Kidney epithelial cell (primary cell): ENCODE data around the gene BANF1. TPM values are rescaled to one million over a fixed set of nuclear protein-coding genes. Genes with fewer than 3 reads are reported as not detected.

Experiments
- DNase-seq: peaks from one replicate; pipeline ENCODE4 v3.0.0-alpha.2; 2010; ENCODE audit warnings: low read depth
- H3K27me3 ChIP-seq: 2 replicates; pipeline ENCODE4 v1.6.0; 2011; ENCODE audit warnings: low read length; ENCODE audit not compliant: control insufficient read depth, insufficient read depth
- H3K36me3 ChIP-seq: 2 replicates; pipeline ENCODE4 v1.5.1; 2011; ENCODE audit warnings: low read length; ENCODE audit not compliant: control insufficient read depth, insufficient read depth
- H3K4me3 ChIP-seq: 2 replicates; pipeline ENCODE4 v1.5.1; 2011; ENCODE audit warnings: low read depth, mild to moderate bottlenecking, control low read depth, low read length
- total RNA-seq: library from RNA; depleted of rRNA; stranded (reverse); fragments of >200 nt; gene quantifications from 2 replicates; pipeline ENCODE4 v1.2.3, GENCODE V29; 2015
- TF ChIP-seq, protein P1 (sequence below): IDR thresholded peaks from 2 replicates; pipeline ENCODE4 v1.5.1; 2011; ENCODE audit warnings: mild to moderate bottlenecking, moderate library complexity, low read length, control low read depth, inconsistent platforms; ENCODE audit not compliant: insufficient read depth, poor library complexity, severe bottlenecking

The BANF1 gene
- total RNA-seq, 1 donor from 2014 or later = 73.8 TPM

GRCh38 chr11:66011239-66011784 lies 9.0 kb downstream of the BANF1 start:
- DNase-seq = peak; percentile 89
- TF ChIP-seq, protein P1, sequence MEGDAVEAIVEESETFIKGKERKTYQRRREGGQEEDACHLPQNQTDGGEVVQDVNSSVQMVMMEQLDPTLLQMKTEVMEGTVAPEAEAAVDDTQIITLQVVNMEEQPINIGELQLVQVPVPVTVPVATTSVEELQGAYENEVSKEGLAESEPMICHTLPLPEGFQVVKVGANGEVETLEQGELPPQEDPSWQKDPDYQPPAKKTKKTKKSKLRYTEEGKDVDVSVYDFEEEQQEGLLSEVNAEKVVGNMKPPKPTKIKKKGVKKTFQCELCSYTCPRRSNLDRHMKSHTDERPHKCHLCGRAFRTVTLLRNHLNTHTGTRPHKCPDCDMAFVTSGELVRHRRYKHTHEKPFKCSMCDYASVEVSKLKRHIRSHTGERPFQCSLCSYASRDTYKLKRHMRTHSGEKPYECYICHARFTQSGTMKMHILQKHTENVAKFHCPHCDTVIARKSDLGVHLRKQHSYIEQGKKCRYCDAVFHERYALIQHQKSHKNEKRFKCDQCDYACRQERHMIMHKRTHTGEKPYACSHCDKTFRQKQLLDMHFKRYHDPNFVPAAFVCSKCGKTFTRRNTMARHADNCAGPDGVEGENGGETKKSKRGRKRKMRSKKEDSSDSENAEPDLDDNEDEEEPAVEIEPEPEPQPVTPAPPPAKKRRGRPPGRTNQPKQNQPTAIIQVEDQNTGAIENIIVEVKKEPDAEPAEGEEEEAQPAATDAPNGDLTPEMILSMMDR = no peak
- Histone ChIP-seq H3K27me3 (peaks cover 2% of the 10 kb centered on the region), H3K36me3 (no peaks in the 10 kb centered on the region), H3K4me3 (no peak overlapping the region)

DNA sequence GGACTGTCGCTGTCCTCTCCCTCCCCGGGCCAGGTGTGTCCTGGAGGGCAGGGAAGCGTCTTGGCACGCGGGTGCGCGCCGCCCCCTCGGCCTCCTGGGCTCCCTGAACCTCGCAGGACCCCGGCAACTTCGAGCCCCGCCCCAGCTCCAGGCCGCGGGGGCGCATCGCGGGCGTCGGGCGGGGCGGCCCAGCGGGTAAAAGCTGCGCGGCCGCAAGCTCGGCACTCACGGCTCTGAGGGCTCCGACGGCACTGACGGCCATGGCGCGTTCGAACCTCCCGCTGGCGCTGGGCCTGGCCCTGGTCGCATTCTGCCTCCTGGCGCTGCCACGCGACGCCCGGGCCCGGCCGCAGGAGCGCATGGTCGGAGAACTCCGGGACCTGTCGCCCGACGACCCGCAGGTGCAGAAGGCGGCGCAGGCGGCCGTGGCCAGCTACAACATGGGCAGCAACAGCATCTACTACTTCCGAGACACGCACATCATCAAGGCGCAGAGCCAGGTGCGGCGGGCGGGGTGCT lies 9.5 kb downstream of the BANF1 start, which contains the start of gene CST6:
Gene CST6 (plus strand): TSS at position 224 of the 519 bp plus-strand sequence. CDS start 37 bp downstream, at position 261.
- DNase-seq = no peak
- Histone ChIP-seq H3K27me3 (peaks cover 2% of the 10 kb centered on the region), H3K4me3 (peak within 1 kb of the TSS; percentile 2), H3K36me3 (no peaks in the 10 kb centered on the region)
- TF ChIP-seq, protein P1 = no peak

- no peak for DNase-seq
- Histone ChIP-seq H3K4me3 (no peak overlapping the region), H3K27me3 (peaks cover 2% of the 10 kb centered on the region), H3K36me3 (no peaks in the 10 kb centered on the region)
- TF ChIP-seq, protein P1 = no peak
Measured at GRCh38 chr11:66012371-66012945, 10.2 kb downstream of the BANF1 start.

- no peak for DNase-seq
- Histone ChIP-seq H3K36me3 (no peaks in the 10 kb centered on the region), H3K27me3 (peaks cover 2% of the 10 kb centered on the region), H3K4me3 (no peak overlapping the region)
- TF ChIP-seq, protein P1 = no peak
Measured at GRCh38 chr11:66012946-66013761, 10.9 kb downstream of the BANF1 start.

GRCh38 chr11:66013762-66014100 lies 11.4 kb downstream of the BANF1 start:
- no peak for DNase-seq
- Histone ChIP-seq H3K4me3 (no peak overlapping the region), H3K27me3 (peaks cover 2% of the 10 kb centered on the region), H3K36me3 (no peaks in the 10 kb centered on the region)
- TF ChIP-seq, protein P1 = no peak
